Activated naive CD4-positive, alpha-beta T cell treated with anti-CD3 and anti-CD28 coated beads, Interleukin-2, amount 50 U/mL, for 16 hours (primary cell): ENCODE measurements around the gene GLYR1.
A peak's percentile ranks its signal among the peaks of the same experiment; 100 is the strongest.

Experiments
- DNase-seq: peaks from one replicate; pipeline ENCODE4 v3.0.0-alpha.2; 2020

GLYR1 gene

DNA sequence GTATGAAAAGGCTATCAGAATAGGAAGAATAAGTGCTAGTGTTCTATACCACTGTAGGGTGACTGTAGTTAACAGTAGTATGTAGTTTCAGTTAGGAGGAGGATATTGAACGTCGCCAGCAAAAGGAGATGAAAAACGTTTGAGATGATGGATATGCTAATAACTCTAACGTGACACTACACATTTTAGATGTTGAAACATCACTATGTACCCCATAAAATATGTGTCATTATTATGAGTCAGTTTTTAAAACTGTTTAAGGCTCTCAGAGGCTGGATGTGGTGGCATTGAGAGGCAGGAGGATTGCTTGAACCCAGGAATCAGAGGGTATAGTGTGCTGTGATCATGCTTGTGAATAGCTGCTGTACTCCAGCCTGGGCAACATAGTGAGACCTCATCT lies 32.0 kb upstream of the GLYR1 start:
- no peak for DNase-seq

DNA sequence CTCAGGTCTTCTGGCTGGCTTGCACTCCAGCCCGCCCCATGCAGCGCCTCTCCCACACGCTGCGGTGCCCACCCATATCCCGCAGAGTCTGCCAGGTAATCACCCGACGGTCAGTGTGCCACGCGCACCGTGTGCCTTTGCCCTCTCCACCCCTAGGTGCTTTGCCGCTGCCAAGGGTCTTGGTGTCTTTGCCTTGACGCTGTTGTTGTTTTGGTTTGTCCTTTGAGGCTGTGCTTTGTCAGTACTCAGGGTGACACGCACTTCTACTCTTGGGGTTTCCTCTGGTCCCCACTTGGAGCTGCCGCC lies 30.2 kb upstream of the GLYR1 start:
- DNase-seq, result no peak

DNA sequence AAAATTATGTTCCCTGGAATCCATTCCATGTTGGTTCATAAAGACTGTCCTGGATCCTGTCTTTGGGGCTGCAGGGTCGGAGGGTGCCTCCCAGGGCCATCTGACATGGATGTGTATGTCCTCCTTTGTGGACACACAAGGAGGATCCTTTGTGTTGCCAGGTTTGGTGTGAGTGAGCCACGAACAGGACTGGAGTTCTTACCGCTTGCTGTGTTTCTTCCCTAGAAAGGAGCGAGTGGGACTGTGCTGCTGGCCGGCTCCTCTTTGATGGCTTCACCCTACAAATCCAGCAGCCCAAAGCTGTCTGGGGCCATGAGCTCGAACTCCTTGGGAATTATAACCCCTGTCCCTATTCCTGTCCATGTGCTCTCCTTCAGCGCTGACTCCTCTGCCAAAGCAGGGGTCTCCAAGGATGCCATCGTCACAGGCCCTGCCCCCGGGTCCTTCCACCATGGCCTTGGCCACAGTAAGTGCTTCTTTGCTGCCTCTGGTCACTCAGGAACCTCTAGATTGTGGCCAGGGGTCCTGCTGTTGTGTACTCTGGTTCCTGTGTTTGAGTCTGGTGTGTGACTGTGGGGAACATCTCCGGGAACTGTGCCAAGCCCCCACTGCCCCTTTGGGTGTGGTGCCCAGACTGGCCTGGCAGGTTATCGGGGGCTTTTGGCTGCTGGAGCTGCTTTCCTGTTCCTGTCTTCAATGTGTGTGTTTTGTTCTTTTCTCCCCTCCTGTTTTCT lies 29.7 kb upstream of the GLYR1 start:
- DNase-seq, result no peak

DNA sequence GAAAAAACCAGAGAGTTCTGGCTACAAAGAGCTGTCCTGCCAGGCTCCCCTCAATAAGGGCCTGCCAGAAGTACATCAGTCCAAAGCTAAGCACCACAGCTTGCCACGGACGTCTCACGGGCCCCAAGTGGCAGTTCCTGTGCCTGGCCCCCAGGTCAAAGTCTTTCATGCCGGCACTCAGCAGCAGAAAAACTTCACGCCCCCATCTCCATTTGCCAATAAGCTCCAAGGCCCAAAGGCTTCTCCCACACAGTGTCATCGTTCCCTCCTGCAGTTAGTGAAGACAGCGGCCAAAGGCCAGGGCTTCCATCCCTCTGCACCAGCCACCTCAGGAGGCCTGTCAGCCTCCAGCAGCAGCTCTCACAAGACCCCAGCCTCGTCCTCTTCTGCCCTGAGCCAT lies 27.6 kb upstream of the GLYR1 start:
- DNase-seq, result no peak

DNA sequence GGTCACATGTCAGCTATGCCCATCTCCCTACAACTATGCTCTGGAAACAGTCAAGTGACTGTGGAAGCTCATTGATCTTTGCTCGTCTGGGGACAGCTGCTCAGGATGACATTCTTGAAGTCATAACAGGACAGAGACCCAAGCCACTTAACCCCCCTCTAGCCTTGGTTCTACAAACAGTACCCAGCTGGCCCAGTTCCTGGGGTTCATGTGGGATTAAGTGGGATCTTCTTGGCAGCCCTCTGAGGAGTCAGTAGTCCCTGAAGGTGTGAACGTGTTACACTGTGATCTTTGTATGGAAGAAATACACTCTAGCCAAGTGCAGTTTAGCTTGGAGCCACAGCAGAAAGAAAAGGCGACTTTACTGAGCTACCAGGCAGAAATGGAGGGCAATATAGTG lies 26.0 kb upstream of the GLYR1 start:
- DNase-seq, result no peak

DNA sequence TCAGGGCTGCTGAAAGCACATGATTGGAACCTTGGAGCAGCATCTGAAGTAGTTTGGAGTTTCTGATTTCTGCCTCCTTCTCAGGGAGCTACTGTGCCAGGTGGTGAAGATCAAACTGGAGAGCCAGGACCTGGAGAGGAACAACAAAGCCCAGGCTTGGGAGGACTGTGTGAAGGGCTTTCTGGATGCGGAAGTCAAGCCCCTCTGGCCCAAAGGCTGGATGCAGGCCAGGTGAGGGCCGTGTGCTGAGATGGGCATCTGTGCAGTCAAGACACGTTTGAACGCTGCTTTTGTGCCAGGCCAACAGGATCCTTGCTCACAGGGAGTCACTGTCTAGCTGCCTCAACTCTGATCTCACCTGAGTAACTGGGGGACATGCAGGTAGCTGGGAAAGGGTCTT lies 24.0 kb upstream of the GLYR1 start:
- DNase-seq, result no peak

DNA sequence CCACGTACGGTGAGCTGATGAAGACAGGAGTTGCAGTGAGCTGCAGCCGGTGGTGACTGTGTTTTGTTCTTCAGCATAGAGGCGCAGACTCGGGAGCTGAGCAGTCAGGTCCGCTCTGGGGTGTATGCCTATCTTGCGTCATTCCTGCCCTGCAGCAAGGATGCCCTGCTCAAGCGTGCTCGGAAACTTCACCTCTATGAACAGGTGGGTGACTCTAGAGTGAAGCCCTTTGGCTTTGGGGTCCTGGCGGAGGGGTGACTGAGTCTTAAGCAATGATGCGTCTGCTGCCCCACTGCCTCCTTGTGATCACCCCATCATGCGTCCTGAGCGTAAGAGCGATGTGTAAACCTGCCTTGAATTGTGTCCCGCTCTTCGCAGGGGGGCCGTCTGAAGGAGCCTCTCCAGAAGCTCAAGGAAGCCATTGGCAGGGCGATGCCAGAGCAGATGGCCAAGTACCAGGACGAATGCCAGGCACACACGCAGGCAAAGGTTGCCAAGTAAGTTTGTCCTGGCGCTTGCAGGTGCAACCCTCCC lies 23.1 kb upstream of the GLYR1 start:
- DNase-seq, result no peak

DNA sequence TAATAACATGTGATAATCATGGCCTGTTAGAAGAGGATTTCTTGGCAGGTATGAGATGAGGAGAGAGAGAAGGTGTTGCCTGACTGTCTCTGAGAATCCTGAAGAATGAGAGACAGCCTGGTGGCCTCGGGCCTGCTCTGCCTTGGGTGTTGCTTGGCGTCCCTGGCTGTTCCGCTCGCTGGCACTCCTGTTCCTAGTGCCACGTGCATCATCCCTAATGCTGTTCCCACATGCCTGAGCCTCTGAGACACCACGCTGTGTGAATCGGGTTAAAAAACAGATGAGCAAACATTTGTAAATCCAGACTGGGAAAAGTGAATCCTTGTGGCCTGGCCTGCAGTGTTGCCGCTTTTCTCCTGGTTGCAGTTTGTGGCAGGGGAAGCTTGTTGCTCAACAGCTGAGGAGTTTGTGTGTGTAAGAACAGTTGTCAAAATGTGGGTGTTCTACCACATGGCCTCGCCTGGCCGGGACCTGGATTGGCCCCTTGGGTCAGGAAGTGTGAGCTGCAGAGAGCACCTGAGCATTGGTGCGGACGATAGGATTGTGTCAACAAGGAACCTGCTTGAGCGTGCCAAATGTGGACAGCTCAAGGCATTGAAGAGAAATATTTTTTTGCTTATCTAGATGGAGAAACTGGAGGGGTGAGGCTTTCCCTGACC lies 22.2 kb upstream of the GLYR1 start:
- DNase-seq, result no peak

DNA sequence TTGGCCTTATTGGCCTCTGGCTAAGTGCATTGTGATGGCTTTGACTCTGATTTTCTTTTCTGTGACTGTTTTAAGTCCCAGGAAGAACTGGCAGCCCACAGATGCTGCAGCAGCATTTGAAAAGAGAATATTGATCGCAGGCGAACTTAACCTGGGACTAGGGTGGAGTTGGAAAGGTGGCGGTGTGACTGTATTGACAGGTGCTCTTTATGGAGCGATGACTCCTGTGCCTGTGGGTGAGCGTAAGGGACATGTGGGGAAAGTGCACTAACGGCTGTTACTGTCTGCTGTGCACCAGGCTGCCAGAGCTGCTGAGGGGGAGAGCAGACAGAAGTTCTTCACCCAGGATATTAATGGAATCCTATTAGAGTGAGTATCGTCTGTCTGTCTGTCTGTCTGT lies 21.4 kb upstream of the GLYR1 start:
- DNase-seq, result no peak

DNA sequence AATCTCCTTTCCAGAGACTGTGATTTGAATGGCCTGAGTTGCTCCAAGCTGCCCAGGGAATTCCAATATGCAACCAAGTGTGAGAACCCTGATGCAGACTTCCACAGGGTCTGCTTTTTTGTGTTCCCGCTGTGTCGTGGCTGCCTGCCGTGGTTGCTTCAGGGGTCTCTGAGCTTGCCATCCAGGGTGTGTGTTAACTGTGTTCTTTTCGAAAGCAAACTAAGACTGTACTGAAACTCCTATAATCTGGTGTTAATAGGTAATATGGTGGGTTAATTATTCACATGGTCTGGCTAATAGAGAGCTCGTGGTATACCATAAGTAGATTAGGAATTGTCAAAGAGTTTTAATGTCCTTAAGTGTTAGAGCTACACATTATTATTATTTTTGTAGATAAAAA lies 20.9 kb upstream of the GLYR1 start:
- no peak for DNase-seq

DNA sequence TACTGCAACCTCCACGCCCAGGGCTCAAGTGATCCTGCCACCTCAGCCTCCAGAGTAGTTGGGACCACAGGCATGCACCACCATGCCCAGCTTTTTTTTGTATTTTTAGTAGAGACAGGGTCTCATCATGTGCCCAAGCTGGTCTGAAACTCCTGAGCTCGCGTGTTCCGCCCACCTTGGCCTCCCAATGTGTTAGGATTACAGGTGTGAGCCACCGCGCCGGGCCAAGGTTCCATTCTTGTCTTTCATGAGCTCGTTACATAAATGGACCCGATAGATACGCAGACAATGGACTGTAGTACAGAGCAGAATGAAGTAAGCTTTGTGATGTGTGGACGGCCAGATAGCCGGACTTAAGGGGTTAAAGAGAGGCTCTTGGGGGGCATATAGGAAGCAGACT lies 19.5 kb upstream of the GLYR1 start:
- DNase-seq, result no peak

DNA sequence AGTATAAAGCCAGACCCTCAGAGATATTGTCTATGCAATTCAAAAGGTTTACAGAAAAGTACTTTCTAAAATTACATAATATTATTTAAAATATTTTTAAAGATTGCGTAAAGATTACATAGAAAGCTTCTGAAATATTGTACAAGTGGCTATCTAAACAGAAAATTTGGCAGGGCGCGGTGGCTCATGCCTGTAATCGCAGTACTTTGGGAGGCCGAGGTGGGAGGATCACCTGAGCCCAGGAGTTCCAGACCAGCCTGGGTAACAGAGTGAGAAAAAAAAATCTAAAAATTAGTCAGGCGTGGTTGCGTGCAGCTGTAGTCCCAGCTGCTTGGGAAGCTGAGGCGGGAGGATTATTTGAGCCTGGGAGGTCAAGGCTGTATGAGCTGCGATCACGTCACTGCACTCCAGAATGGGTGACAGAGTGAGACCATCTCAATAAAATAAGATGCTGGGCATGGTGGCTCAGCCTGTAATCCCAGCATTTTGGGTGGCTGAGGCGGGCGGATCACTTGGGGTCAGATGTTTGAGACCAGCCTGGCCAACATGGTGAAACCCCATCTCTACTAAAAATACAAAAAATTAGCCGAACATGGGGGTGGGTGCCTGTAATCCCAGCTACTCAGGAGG lies 18.3 kb upstream of the GLYR1 start:
- DNase-seq, result no peak

DNA sequence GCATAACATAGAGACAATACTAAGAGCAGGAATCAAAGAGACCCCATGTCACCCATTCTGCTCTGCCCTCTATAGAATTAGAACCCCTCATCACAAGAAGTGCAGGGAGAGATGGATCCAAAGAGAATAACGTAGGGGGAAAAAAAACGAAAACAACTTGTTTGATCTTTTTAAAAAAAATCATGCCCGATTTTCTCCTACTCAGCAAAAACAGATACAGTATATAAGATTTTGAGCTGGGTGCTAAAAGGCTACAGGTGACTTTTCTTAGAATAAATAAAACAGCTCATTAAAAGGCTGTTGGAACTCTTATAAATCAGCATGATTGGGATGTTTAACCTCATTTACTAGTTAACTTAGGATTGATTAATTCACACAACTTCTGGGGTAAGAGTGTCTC lies 17.6 kb upstream of the GLYR1 start:
- no peak for DNase-seq

DNA sequence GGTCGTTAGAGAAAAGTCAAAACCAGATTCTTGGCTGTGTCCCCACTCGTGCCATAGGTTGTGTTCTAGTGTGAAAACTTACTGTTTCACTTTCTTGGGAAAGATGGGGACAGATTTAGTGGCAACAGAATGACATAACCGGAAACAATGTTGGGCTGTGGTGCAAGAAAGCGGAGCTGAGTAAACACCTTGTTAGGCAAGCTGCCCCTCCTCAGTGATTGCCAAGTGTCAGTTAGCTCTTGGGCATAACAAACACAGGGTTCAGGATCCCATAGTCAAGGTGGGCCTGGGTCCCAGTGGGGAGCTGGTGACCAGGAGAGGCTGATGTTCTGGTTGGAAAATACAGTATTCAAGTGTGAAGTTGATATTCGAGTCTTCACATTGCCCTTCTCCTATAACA lies 15.6 kb upstream of the GLYR1 start:
- no peak for DNase-seq

DNA sequence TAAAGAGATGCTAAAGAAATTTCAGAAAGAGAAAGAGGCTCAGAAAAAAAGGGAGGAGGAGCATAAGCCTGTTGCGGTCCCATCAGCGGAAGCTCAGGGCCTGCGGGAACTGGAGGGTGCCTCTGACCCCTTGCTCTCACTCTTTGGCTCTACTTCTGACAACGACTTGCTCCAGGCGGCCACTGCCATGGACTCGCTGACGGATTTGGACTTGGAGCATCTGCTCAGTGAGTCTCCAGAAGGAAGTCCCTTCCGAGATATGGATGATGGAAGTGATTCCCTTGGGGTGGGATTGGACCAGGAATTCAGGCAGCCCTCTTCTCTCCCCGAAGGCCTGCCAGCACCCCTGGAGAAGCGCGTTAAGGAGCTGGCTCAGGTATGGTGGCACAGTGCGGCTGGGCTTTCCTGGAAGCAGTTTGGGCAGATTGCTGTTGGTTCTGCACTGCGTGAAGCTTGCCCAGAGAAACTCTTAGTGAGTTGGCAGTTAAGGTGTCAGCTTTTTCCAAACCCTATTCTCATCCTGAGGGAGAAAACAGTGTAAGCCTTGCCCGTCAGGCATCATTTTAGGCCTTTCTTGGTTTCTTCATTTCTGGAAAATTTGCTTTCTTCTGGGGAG lies 13.7 kb upstream of the GLYR1 start:
- DNase-seq, result no peak

DNA sequence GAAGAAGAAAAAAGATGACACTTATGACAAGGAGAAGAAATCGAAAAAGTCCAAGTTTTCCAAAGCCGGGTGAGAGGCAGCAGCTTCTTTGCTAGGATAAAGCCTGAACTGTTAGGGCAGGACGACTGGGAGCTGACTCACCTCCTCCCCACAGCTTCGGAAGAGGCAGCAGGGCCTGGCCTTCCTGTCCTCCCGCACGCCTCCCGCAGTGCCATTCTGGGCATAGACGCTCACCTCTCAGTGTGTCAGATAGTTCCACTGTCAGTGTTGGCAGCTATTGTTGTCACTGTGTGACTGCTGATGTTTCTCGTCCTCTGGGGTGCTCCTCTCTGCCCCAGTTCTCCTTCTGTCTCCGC lies 12.8 kb upstream of the GLYR1 start:
- no peak for DNase-seq

DNA sequence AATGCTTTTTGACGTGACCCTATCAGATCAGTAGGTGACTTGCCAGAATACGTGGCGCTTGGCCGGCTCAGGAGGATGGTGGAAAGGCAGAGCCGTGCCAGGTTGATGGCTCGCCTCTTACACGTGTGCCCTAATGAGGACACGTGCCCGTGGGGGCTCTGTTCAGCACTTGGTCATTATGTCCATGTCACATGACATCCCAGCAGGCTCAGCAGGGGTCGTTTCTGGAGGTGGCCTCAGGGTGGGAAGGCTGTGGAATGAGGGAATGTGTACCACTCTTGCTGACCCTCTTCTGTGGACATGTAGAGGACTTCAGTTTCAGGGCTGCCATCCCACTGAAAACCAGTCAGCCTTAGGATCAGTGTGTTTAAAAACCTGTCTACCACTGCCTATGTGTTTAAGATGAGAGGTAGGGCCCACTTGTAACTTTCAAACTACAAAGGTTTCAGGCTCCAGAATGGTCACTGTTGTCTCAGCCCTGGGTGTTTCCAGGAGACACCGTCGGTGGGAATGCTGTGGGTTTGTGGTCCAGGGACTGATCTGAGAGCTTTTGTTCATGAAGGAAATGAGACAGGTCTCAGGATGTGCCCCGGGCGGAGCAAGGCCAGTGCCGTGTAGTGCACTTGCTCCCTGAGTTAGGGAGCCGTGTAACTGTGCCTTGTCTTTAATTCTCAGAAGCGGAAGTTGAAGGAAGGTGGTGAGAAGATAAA lies 12.3 kb upstream of the GLYR1 start:
- DNase-seq, result no peak

DNA sequence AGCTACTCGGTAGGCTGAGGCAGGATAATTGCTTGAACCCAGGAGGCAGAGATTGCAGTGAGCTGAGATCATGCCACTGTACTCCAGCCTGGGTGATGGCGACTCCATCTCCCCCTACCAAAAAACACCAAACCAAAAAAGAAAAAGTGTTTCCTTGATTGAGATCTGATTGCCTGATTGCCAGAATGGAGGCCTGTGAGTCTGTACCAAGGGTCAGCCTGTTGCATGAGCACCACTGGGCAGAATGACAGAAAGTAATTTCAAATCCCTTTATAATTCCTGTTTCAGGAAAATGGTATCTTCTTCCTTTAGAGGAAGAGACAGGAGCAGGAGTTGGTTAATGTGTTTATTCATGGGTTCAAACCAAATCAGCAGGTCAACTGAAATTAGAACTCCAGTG lies 8.7 kb upstream of the GLYR1 start:
- DNase-seq, result no peak

DNA sequence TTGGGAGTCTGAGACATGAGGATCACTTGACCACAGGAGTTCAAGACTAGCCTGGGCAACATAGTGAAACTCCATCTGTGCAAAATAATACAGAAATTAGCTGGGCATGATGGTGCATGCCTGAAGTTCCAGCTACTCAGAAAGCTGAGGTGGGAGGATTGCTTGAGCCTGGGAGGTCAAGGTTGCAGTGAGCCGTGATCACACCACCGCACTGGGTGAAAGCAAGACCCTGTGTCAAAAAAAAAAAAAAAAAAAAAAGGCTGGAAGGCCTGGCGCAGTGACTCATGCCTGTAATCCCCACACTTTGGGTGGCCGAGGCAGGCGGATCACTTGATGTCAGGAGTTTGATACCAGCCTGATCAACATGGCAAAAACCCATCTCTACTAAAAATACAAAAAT lies 8.3 kb upstream of the GLYR1 start:
- no peak for DNase-seq

DNA sequence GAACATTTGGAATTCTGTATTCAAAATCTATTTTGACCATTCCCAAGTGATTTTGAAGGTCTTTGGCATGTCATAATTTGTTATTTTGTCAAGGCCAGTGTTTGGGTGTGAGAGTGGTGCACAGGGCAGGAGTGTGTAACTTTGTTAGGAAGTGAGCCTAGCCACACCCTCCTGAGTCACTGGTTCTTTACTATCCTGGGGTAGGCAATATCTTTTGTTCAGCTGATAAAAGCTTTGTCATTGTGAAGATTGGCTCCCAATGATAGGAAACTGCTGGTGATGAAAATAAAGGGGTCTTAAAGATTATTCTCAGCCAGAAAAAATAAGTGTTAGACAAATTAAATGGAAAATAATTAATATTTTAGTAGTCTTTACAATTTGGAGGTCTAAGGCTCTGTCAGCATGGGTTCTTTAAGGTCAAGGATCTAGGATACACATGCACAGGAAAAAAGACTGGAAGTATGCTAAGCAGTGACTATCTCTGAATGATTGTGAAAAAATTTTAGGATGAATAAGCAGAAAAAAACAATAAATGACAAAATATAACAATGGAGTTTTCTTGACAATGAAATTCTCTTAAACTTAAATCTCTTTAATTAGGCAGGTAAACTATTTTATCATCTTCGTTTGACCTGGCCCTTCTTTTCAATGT lies 5.3 kb upstream of the GLYR1 start:
- no peak for DNase-seq

DNA sequence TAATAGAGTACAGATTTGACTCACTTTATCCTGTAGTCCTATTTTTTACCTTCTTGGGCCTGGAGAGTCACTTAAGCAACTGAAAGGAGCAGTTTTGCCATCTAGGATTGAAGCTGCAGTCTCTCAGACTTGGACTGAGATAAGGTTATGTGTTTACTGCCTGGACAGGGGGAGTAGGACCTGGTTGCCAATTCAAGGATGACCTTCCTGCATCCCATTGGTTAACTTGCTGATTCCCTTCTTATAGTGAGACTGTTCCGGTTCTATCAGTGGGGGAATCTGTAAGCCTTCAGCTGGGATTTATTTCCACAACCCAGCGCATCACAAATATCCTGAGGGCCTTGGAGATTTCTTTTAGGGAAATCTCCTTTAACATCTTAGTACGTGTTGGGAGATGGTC lies 3.1 kb upstream of the GLYR1 start:
- no peak for DNase-seq

DNA sequence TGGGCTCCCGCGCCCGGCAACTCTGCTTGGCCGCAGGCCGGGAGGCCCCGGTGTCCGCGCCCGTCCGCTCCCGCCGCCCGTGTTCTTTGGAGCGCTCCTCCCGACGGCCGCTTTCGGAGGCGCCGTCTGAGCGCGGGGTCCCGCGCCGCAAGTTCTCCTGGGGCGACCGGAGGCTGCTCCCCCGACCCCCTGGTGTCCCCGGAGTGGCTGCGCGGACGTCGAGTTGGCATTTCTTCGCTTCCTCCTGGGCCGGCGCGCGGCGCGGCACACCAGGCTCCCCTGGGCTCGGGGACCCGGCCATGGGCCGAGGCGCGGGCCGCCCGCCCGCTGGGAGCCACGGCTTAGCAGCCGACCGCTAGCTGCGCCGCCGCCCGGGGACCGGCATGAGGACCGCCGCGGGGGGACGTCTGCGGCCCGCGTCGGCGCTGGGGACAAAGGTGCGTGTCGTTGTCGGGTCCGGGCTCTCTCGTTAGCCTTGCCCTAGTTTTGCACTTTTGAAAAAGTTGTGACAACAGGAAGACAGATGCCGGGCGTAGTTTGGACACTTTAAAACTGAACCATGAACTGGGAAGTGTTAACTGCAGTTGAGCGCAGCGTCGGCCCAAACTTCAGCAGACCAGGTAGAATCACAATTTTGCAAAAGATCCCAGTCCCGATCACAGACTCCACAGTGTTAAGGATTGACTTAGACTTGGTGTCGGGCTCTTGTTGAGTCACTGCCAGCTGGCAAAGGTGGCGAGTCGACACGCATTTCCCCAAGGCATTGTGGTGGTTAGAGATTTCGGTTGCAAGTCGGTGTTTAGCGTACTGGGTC lies 893 bp upstream of the GLYR1 start:
- DNase-seq, result peak; percentile 40
